HCT116 (cell line): ENCODE results near the gene NFATC1. TPM values are rescaled to one million over a fixed set of nuclear protein-coding genes. Genes with fewer than 3 reads are reported as not detected.

Experiments
- ATAC-seq: fragments of 200-7000 bp; cut with Tn5 transposase; 2 replicates; pipeline ENCODE4 v1.9.1; 2020; ENCODE audit warnings: mild to moderate bottlenecking, moderate library complexity
- BruUV-seq: library from RNA; stranded (reverse); fragments of 400-500 nt; replicated peaks from 2 replicates; lab custom pipeline; 2021; lab: Mats Ljungman, UMichigan
- CTCF ChIA-PET: fragments of 300-600 bp; sonication (Branson Sonifier 250); formaldehyde crosslinking; loops from one replicate; lab custom pipeline; 2021; ENCODE audit warnings: antibody characterized with exemption; lab: Charles Lee
- POLR2A ChIA-PET: fragments of 300-600, 350-600 bp; sonication (Branson Sonifier 250); formaldehyde crosslinking; loops from one replicate; lab custom pipeline; 2021; ENCODE audit warnings: antibody characterized with exemption; lab: Charles Lee
- RAD21 ChIA-PET, 2 experiments: fragments of 300-600 bp; sonication (Branson Sonifier 250); formaldehyde crosslinking; loops; one replicate each; lab custom pipeline; 2023; ENCODE audit warnings: low total read pairs in 2 of 2; ENCODE audit not compliant: uncharacterized antibody in 2 of 2, unreplicated experiment in 2 of 2, low non-redundant PET in 1 of 2; lab: Charles Lee
- DNase-seq: peaks from one replicate; pipeline ENCODE4 v3.0.0-alpha.2; 2010; ENCODE audit warnings: low read depth, low spot score
- H2AFZ ChIP-seq: fragments of 200-600 bp; shearing (Covaris generic), sonication (generic); 2 replicates; pipeline ENCODE4 v1.6.1; 2017; ENCODE audit warnings: low read depth, mixed run types, mixed read lengths, antibody characterized with exemption, low read length; ENCODE audit not compliant: poor library complexity, severe bottlenecking
- H3K27ac ChIP-seq: 2 replicates; pipeline ENCODE4 v1.5.1; 2012; ENCODE audit warnings: low read depth, low read length
- H3K27me3 ChIP-seq: fragments of 200-600 bp; sonication (generic); 2 replicates; pipeline ENCODE4 v1.6.1; 2016; ENCODE audit warnings: mixed run types, low read length, mixed read lengths; ENCODE audit not compliant: insufficient read depth
- H3K36me3 ChIP-seq, 2 experiments: fragments of 200-500 bp in 1 of 2; fragments of 200-600 bp in 1 of 2; sonication (Bioruptor generic) in 1 of 2; sonication (generic) in 1 of 2; 2 replicates each; pipeline versions ENCODE4 v1.5.1 to v1.6.1; 2014 to 2016; ENCODE audit warnings: low read length in 2 of 2, inconsistent platforms in 1 of 2, mixed read lengths in 1 of 2, mixed run types in 1 of 2; ENCODE audit not compliant: insufficient read depth in 2 of 2, control insufficient read depth in 1 of 2
- H3K4me1 ChIP-seq, 2 experiments: fragments of 200-600 bp in 1 of 2; sonication (generic) in 1 of 2; 2 replicates each; pipeline versions ENCODE4 v1.5.1 to v1.6.1; 2012 to 2017; ENCODE audit warnings: low read length in 2 of 2, inconsistent platforms in 1 of 2, mild to moderate bottlenecking in 1 of 2, mixed read lengths in 1 of 2, mixed run types in 1 of 2, moderate library complexity in 1 of 2; ENCODE audit not compliant: insufficient read depth in 2 of 2, control insufficient read depth in 1 of 2
- H3K4me2 ChIP-seq: fragments of 200-600 bp; sonication (generic); 2 replicates; pipeline ENCODE4 v1.6.1; 2017; ENCODE audit warnings: mixed run types, low read length, mixed read lengths
- H3K4me3 ChIP-seq, 2 experiments: fragments of 200-600 bp in 1 of 2; sonication (generic) in 1 of 2; replicated peaks in 1 of 2; 2 replicates each; pipeline ENCODE4 v1.5.1; 2011 to 2016; ENCODE audit warnings: low read length in 2 of 2, control low read depth in 1 of 2, low read depth in 1 of 2, mild to moderate bottlenecking in 1 of 2, mixed read lengths in 1 of 2, mixed run types in 1 of 2
- H3K79me2 ChIP-seq: fragments of 200-600 bp; sonication (generic); 2 replicates; pipeline ENCODE4 v1.6.1; 2017; ENCODE audit warnings: mild to moderate bottlenecking, mixed run types, low read length, moderate library complexity, mixed read lengths; ENCODE audit not compliant: insufficient read depth
- H3K9ac ChIP-seq: fragments of 200-600 bp; sonication (generic); 2 replicates; pipeline ENCODE4 v1.6.1; 2016; ENCODE audit warnings: low read length, mixed read lengths
- H3K9me2 ChIP-seq: fragments of 200-600 bp; sonication (generic), shearing (Covaris generic); 2 replicates; pipeline ENCODE4 v1.6.1; 2017; ENCODE audit warnings: mixed run types, mild to moderate bottlenecking, moderate library complexity; ENCODE audit not compliant: insufficient read depth
- H3K9me3 ChIP-seq, 2 experiments: fragments of 200-500 bp in 1 of 2; fragments of 200-600 bp in 1 of 2; sonication (Bioruptor generic) in 1 of 2; sonication (generic) in 1 of 2; 2 replicates each; pipeline ENCODE4 v1.6.1; 2014 to 2017; ENCODE audit warnings: low read length in 2 of 2, mixed read lengths in 2 of 2, inconsistent platforms in 1 of 2, low read depth in 1 of 2, mild to moderate bottlenecking in 1 of 2, mixed run types in 1 of 2, moderate library complexity in 1 of 2; ENCODE audit not compliant: control insufficient read depth in 1 of 2, insufficient read depth in 1 of 2
- H4K20me1 ChIP-seq: fragments of 200-600 bp; sonication (generic), shearing (Covaris generic); 2 replicates; pipeline ENCODE4 v1.6.1; 2017; ENCODE audit warnings: mixed run types, mild to moderate bottlenecking, moderate library complexity; ENCODE audit not compliant: insufficient read depth
- ATF3 ChIP-seq: IDR thresholded peaks from 2 replicates; pipeline ENCODE4 v1.6.1; 2012
- CBX3 ChIP-seq: IDR thresholded peaks from 2 replicates; pipeline ENCODE4 v1.6.1; 2012; ENCODE audit warnings: low read depth
- EZH2 ChIP-seq: fragments of 200-600 bp; sonication (generic); IDR thresholded peaks from 2 replicates; pipeline ENCODE4 v1.6.1; 2017; ENCODE audit warnings: antibody characterized with exemption, mixed run types
- EZH2phosphoT487 ChIP-seq: fragments of 200-600 bp; IDR thresholded peaks from 2 replicates; pipeline ENCODE4 v1.6.1; 2018; ENCODE audit warnings: antibody characterized with exemption, borderline replicate concordance
- FOSL1 ChIP-seq: IDR thresholded peaks from 2 replicates; pipeline ENCODE4 v1.6.1; 2012; ENCODE audit warnings: low read depth
- JUND ChIP-seq: IDR thresholded peaks from 2 replicates; pipeline ENCODE4 v1.6.1; 2012
- POLR2A ChIP-seq: IDR thresholded peaks from 2 replicates; pipeline ENCODE4 v1.7.0; 2011; ENCODE audit warnings: borderline replicate concordance; ENCODE audit not compliant: insufficient read depth, insufficient read length; ENCODE audit errors: extremely low read depth
- POLR2AphosphoS5 ChIP-seq: IDR thresholded peaks from 2 replicates; pipeline ENCODE4 v1.6.1; 2011; ENCODE audit warnings: mild to moderate bottlenecking, low read depth, low read length, moderate library complexity
- RAD21 ChIP-seq: IDR thresholded peaks from 2 replicates; pipeline ENCODE4 v1.6.1; 2012; ENCODE audit warnings: low read depth, mild to moderate bottlenecking
- SP1 ChIP-seq: IDR thresholded peaks from 2 replicates; pipeline ENCODE4 v1.6.1; 2012; ENCODE audit warnings: low read depth
- SRF ChIP-seq: IDR thresholded peaks from 2 replicates; pipeline ENCODE4 v1.6.1; 2012; ENCODE audit warnings: low read depth
- TCF7L2 ChIP-seq: IDR thresholded peaks from 2 replicates; pipeline ENCODE4 v1.7.0; 2011; ENCODE audit warnings: borderline replicate concordance, inconsistent platforms; ENCODE audit not compliant: insufficient read depth, insufficient read length; ENCODE audit errors: extremely low read depth
- YY1 ChIP-seq: IDR thresholded peaks from 2 replicates; pipeline ENCODE4 v1.6.1; 2011; ENCODE audit warnings: low read length, low read depth, moderate library complexity, mild to moderate bottlenecking; ENCODE audit not compliant: insufficient replicate concordance; ENCODE audit errors: extremely low read depth
- ZFX ChIP-seq: fragments of 450-650 bp; IDR thresholded peaks from 2 replicates; pipeline ENCODE4 v1.6.1; 2017
- ZNF274 ChIP-seq: fragments of 200-500 bp; sonication (Bioruptor generic); IDR thresholded peaks from 2 replicates; pipeline ENCODE4 v1.6.1; 2014; ENCODE audit warnings: mild to moderate bottlenecking, low read depth, low read length, inconsistent platforms
- intact Hi-C: fragments of 100-400 bp; cut with micrococcal nuclease; formaldehyde crosslinking; loops from 2 replicates; pipeline ENCODE4 v1.10.0; 2022
- total RNA-seq: library from RNA; stranded (reverse); gene quantifications from one replicate; pipeline ENCODE4 v1.2.1, GENCODE V29; 2021; ENCODE audit not compliant: unreplicated experiment

NFATC1 gene
- total RNA-seq, 1 experiment from 2014 or later, result 20.8 TPM

DNA sequence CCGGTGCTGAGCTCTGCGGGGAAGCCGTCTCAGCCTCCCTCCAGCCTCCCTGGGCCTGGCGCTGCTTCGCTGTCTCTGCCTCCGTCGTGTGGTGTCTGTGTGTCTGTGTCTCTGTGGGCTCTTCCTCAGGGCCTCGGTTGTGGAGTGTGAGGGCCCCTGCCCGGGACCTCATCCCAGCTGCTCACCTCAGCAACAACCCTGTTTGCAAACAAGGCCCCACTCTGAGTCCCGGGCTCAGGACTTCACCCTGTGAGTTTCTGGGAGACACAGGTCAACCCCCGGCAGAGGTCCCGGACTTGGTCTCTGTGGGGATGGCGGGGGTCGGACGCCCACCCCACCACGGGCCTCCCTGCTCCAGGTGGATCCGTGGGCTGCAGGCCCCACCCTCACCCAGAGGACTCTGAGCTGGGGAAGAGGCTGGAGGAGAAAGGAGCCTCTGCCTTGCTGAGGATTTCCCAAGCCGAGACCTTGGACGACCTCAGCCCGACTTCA is 156.5 kb downstream of the NFATC1 start:
- RAD21 ChIA-PET, result no interaction called here
- CTCF ChIA-PET, result no interaction called here

DNA sequence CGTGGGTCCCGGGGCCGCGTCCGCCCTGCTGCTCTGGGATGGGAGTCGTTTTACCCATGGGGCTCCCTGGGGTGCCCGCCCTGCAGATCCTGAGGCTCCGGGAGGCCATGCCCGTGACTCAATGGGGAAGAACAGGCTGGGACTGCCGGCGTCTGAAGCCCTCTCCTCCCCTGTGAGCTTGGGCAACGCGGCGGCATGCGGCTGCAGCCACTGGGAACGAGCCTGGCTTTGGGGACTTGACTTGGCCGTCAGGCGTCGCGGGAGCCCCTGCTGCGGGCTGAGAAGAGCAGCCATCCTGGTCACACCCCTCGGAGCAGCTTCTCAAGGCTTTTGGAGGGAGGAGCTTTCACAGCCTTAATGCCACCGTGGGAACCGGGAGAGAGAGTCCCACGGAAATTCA is 157.0 kb downstream of the NFATC1 start:
- ChIA-PET POLR2A (no interaction called here), RAD21 (no interaction called here), CTCF (no interaction called here)
- ATAC-seq (no peak), DNase-seq (no peak)
- Histone ChIP-seq H2AFZ (peak overlapping the region; percentile 61), H3K36me3 (no peaks in the 10 kb centered on the region), H3K4me3 (no peak overlapping the region), H3K4me1 (peaks cover 2 to 9% of the 10 kb centered on the region in 2 experiments; a peak in 3 of 4 replicates), H3K27me3 (no peaks in the 10 kb centered on the region), H3K9ac (no peak overlapping the region), H3K9me2 (no peaks in the 10 kb centered on the region), H3K4me2 (peak overlapping the region; percentile 47), H3K27ac (no peak overlapping the region), H3K79me2 (no peaks in the 10 kb centered on the region), H3K9me3 (no peaks in the 10 kb centered on the region), H4K20me1 (no peaks in the 10 kb centered on the region)
- BruUV-seq, result no TSS peak
- intact Hi-C loops, result no loop called here
- TF ChIP-seq ATF3, result no peak
- no peak for TF ChIP-seq ZFX
- TF ChIP-seq SRF, result no peak
- no peak for TF ChIP-seq FOSL1
- TF ChIP-seq YY1, result no peak
- no peak for TF ChIP-seq EZH2
- TF ChIP-seq CBX3, result no peak
- TF ChIP-seq RAD21, result no peak
- TF ChIP-seq SP1, result no peak
- TF ChIP-seq JUND, result no peak

More for the DNA sequence above, 156.5 kb downstream of the NFATC1 start:
- Histone ChIP-seq H3K9me3 (no peaks in the 10 kb centered on the region), H3K79me2 (no peaks in the 10 kb centered on the region), H3K27ac (no peak overlapping the region)
- intact Hi-C loops, result no loop called here
- no peak for TF ChIP-seq ATF3
- TF ChIP-seq FOSL1, result no peak
- no peak for TF ChIP-seq POLR2A
- no peak for TF ChIP-seq TCF7L2
- no peak for TF ChIP-seq POLR2AphosphoS5
- no peak for TF ChIP-seq ZNF274
- no peak for TF ChIP-seq RAD21
- no peak for TF ChIP-seq EZH2phosphoT487
- TF ChIP-seq, all 23 proteins: peak for 0
- BruUV-seq, result no TSS peak
- no peak overlapping the region for H3K4me2 ChIP-seq
- ATAC-seq (no peak), DNase-seq (no peak)
- no peak overlapping the region for H2AFZ ChIP-seq
- H3K9me2 ChIP-seq, result no peaks in the 10 kb centered on the region
- no peak overlapping the region for H3K9ac ChIP-seq
- H3K4me1 ChIP-seq, result peaks cover 2 to 9% of the 10 kb centered on the region in 2 experiments; a peak in 3 of 4 replicates
- H3K4me3 ChIP-seq, result no peak overlapping the region
- H3K36me3 ChIP-seq, result no peaks in the 10 kb centered on the region
- H4K20me1 ChIP-seq, result no peaks in the 10 kb centered on the region
- POLR2A ChIA-PET, result no interaction called here
- H3K27me3 ChIP-seq, result no peaks in the 10 kb centered on the region
